Liver (tissue), 9 donors: ENCODE measurements around the gene CCR9. TPM values are rescaled to one million over a fixed set of nuclear protein-coding genes. Genes with fewer than 3 reads are reported as not detected.

Experiments
- DNase-seq: peaks from one replicate; pipeline ENCODE4 v3.0.0-alpha.2; 2017; ENCODE audit warnings: low spot score
- H3K27ac ChIP-seq, 2 donors: one replicate each; pipeline ENCODE4 v1.7.0; 2013; ENCODE audit warnings: inconsistent platforms in 2 of 2, low read length in 2 of 2, control low read depth in 1 of 2, low read depth in 1 of 2, mild to moderate bottlenecking in 1 of 2
- H3K27me3 ChIP-seq, 4 donors: one replicate each; pipeline versions ENCODE4 v1.6.1 to v1.7.0; 2013; ENCODE audit warnings: low read length in 3 of 4, inconsistent platforms in 1 of 4, mild to moderate bottlenecking in 1 of 4, moderate library complexity in 1 of 4; ENCODE audit not compliant: control insufficient read depth in 4 of 4, insufficient read depth in 4 of 4
- H3K36me3 ChIP-seq, 4 donors: one replicate each; pipeline versions ENCODE4 v1.6.1 to v1.7.0; 2013; ENCODE audit warnings: low read length in 3 of 4, mild to moderate bottlenecking in 3 of 4, low read depth in 1 of 4, moderate library complexity in 1 of 4; ENCODE audit not compliant: control insufficient read depth in 4 of 4, insufficient read depth in 3 of 4
- H3K4me1 ChIP-seq, 4 donors: one replicate each; pipeline versions ENCODE4 v1.6.1 to v1.7.0; 2013; ENCODE audit warnings: low read length in 3 of 4, mild to moderate bottlenecking in 3 of 4, moderate library complexity in 1 of 4; ENCODE audit not compliant: control insufficient read depth in 4 of 4, insufficient read depth in 4 of 4
- H3K4me3 ChIP-seq, 3 donors: one replicate each; pipeline versions ENCODE4 v1.6.1 to v1.7.0; 2013; ENCODE audit warnings: low read length in 3 of 3, control low read depth in 1 of 3, low read depth in 1 of 3, mild to moderate bottlenecking in 1 of 3
- H3K9ac ChIP-seq, 2 donors: one replicate each; pipeline ENCODE4 v1.7.0; 2013; ENCODE audit warnings: low read length in 2 of 2, mild to moderate bottlenecking in 2 of 2, moderate library complexity in 2 of 2, control low read depth in 1 of 2, low read depth in 1 of 2
- H3K9me3 ChIP-seq, 4 donors: one replicate each; pipeline versions ENCODE4 v1.6.1 to v1.7.0; 2013; ENCODE audit warnings: low read length in 3 of 4; ENCODE audit not compliant: control insufficient read depth in 4 of 4
- EGR1 ChIP-seq, 2 donors: IDR thresholded peaks; 2 replicates each; pipeline ENCODE4 v1.6.1; 2016 to 2018; ENCODE audit warnings: antibody characterized with exemption in 2 of 2, low read depth in 2 of 2
- FOXA1 ChIP-seq: IDR thresholded peaks from 2 replicates; pipeline ENCODE4 v1.6.1; 2016; ENCODE audit warnings: antibody characterized with exemption
- FOXA2 ChIP-seq: IDR thresholded peaks from 2 replicates; pipeline ENCODE4 v1.6.1; 2016; ENCODE audit warnings: antibody characterized with exemption
- GABPA ChIP-seq, 2 donors: IDR thresholded peaks in 1 of 2; conservative IDR thresholded peaks in 1 of 2; 2 replicates each; pipeline ENCODE4 v1.6.1; 2016; ENCODE audit warnings: antibody characterized with exemption in 2 of 2, mild to moderate bottlenecking in 1 of 2, moderate library complexity in 1 of 2
- HNF4A ChIP-seq, 2 donors: conservative IDR thresholded peaks; 2 replicates each; pipeline ENCODE4 v1.6.1; 2016; ENCODE audit warnings: antibody characterized with exemption in 2 of 2, mild to moderate bottlenecking in 2 of 2
- HNF4G ChIP-seq: IDR thresholded peaks from 2 replicates; pipeline ENCODE4 v1.6.1; 2016; ENCODE audit warnings: antibody characterized with exemption
- JUND ChIP-seq, 2 donors: IDR thresholded peaks; 2 replicates each; pipeline ENCODE4 v1.6.1; 2016; ENCODE audit warnings: antibody characterized with exemption in 2 of 2
- NR2F2 ChIP-seq: IDR thresholded peaks from 2 replicates; pipeline ENCODE4 v1.6.1; 2016; ENCODE audit warnings: antibody characterized with exemption
- RAD21 ChIP-seq, 2 donors: IDR thresholded peaks; 2 replicates each; pipeline ENCODE4 v1.6.1; 2016; ENCODE audit warnings: antibody characterized with exemption in 2 of 2, mild to moderate bottlenecking in 2 of 2
- RXRA ChIP-seq, 2 donors: IDR thresholded peaks; 2 replicates each; pipeline ENCODE4 v1.6.1; 2017 to 2018; ENCODE audit warnings: antibody characterized with exemption in 2 of 2, mild to moderate bottlenecking in 1 of 2
- SP1 ChIP-seq: IDR thresholded peaks from 2 replicates; pipeline ENCODE4 v1.6.1; 2018; ENCODE audit warnings: antibody characterized with exemption, mild to moderate bottlenecking
- TAF1 ChIP-seq: conservative IDR thresholded peaks from 2 replicates; pipeline ENCODE4 v1.6.1; 2016; ENCODE audit warnings: antibody characterized with exemption, mild to moderate bottlenecking
- WGBS: extraction: QIAGEN DNeasy Blood & Tissue Kit; methylation state at CpG from one replicate; pipeline ENCODE4 v1.1.7; 2013; 5-methylcytosine and 5-hydroxymethylcytosine counted together
- polyA plus RNA-seq, 2 donors: library from polyadenylated mRNA; stranded (reverse) in 1 of 2; unstranded in 1 of 2; fragments of 200-250 nt in 1 of 2; fragments of >200 nt in 1 of 2; fragmentation: Nextera tagmentation in 1 of 2; extraction: Ambion mirVana in 1 of 2; gene quantifications; one replicate each; pipeline versions ENCODE4 v1.2.1 to v1.2.3, GENCODE V29; 2013 to 2015
- total RNA-seq, 2 donors: library from RNA; depleted of rRNA; stranded (reverse); fragments of >200 nt; gene quantifications; one replicate each; pipeline ENCODE4 v1.2.3, GENCODE V29; 2014
- TF ChIP-seq, protein P1 (sequence below): IDR thresholded peaks from 2 replicates; pipeline ENCODE4 v1.6.1; 2016; ENCODE audit warnings: antibody characterized with exemption
- TF ChIP-seq, protein P2 (sequence below): IDR thresholded peaks from 2 replicates; pipeline ENCODE4 v1.6.1; 2016; ENCODE audit warnings: antibody characterized with exemption
- TF ChIP-seq, protein P3 (sequence below): IDR thresholded peaks from 2 replicates; pipeline ENCODE4 v1.6.1; 2016; ENCODE audit warnings: antibody characterized with exemption
- TF ChIP-seq, protein P4 (sequence below): fragments of 150-350 bp; IDR thresholded peaks from 2 replicates; pipeline ENCODE4 v1.5.1; 2017; ENCODE audit warnings: improper control_type of control experiment, low read depth, low read length; ENCODE audit not compliant: missing input control
- TF ChIP-seq, protein P5 (sequence below): IDR thresholded peaks from 2 replicates; pipeline ENCODE4 v1.6.1; 2016; ENCODE audit warnings: antibody characterized with exemption, mild to moderate bottlenecking
- donor health status: healthy.
- donor health status: healthy.
- donor health status: healthy.
- donor health status: healthy.
- donor health status: healthy.

Gene CCR9
- total and polyA plus RNA-seq, 4 donors = 0.28 TPM; not detected in 3

DNA sequence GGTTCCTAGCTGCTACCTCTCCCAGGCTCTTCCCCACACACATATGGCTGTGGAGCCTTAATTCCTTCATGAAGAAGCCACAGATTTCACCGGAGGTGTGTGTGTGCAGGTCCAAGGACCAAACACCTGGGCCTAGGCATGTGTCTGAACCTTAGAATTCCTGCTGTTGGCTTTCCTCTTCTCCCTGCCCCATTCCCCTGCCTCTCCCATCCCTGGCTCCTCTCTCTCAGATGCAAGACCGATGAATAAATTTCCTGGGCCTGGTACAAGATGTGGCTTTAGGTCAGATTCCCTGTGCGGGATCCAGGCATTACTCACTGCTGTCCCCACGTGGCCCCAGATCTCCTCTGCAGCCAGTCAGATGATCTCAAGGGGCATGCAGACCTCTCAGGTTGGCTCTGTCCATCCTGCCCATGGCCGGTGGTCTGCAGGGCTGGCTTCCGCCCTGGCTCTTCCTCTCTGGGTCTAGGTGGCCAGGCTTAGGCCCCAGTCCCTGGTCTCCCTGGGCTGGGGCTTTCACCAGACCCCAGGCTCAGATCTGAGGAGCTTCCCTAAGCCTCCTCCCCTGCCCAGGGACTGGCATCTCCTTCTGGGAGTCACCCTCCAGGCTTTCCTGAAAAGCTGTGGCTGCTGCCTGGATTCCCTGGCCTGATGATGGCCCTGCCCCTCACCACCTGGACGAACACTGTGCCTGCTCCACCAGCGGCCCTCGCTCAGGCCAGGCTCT lies 20.5 kb downstream of the CCR9 start:
- H3K36me3 ChIP-seq = peaks cover 0 to 2% (median 0%) of the 10 kb centered on the region in 4 donors
- WGBS = 88% methylated on average over 9 of the region's 9 CpGs
- no peak overlapping the region for H3K4me3 ChIP-seq
- H3K9ac ChIP-seq = no peak overlapping the region
- TF ChIP-seq, protein P1, sequence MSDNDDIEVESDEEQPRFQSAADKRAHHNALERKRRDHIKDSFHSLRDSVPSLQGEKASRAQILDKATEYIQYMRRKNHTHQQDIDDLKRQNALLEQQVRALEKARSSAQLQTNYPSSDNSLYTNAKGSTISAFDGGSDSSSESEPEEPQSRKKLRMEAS = no peak
- TF ChIP-seq GABPA (IDR thresholded peaks at IDR 0.05 in 1 of 2, conservative IDR thresholded peaks at IDR 0.05 in 1 of 2) = no peak
- TF ChIP-seq FOXA2 = no peak
- TF ChIP-seq, protein P2, sequence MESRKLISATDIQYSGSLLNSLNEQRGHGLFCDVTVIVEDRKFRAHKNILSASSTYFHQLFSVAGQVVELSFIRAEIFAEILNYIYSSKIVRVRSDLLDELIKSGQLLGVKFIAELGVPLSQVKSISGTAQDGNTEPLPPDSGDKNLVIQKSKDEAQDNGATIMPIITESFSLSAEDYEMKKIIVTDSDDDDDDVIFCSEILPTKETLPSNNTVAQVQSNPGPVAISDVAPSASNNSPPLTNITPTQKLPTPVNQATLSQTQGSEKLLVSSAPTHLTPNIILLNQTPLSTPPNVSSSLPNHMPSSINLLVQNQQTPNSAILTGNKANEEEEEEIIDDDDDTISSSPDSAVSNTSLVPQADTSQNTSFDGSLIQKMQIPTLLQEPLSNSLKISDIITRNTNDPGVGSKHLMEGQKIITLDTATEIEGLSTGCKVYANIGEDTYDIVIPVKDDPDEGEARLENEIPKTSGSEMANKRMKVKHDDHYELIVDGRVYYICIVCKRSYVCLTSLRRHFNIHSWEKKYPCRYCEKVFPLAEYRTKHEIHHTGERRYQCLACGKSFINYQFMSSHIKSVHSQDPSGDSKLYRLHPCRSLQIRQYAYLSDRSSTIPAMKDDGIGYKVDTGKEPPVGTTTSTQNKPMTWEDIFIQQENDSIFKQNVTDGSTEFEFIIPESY = no peak
- no peak for TF ChIP-seq JUND (IDR thresholded peaks at IDR 0.05)
- no peak for TF ChIP-seq EGR1 (IDR thresholded peaks at IDR 0.05; ENCODE audit: low read depth in 2 of 2)
- no peak for TF ChIP-seq SP1
- no peak for TF ChIP-seq RXRA (IDR thresholded peaks at IDR 0.05)
- TF ChIP-seq TAF1 = no peak
- no peak for TF ChIP-seq HNF4A (conservative IDR thresholded peaks at IDR 0.05)
- TF ChIP-seq RAD21 (IDR thresholded peaks at IDR 0.05) = peak in 1 of 2 donors; percentile 45
- no peak for TF ChIP-seq NR2F2
- TF ChIP-seq, protein P3, sequence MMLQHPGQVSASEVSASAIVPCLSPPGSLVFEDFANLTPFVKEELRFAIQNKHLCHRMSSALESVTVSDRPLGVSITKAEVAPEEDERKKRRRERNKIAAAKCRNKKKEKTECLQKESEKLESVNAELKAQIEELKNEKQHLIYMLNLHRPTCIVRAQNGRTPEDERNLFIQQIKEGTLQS = no peak
- no peak for TF ChIP-seq FOXA1
- TF ChIP-seq, protein P4, sequence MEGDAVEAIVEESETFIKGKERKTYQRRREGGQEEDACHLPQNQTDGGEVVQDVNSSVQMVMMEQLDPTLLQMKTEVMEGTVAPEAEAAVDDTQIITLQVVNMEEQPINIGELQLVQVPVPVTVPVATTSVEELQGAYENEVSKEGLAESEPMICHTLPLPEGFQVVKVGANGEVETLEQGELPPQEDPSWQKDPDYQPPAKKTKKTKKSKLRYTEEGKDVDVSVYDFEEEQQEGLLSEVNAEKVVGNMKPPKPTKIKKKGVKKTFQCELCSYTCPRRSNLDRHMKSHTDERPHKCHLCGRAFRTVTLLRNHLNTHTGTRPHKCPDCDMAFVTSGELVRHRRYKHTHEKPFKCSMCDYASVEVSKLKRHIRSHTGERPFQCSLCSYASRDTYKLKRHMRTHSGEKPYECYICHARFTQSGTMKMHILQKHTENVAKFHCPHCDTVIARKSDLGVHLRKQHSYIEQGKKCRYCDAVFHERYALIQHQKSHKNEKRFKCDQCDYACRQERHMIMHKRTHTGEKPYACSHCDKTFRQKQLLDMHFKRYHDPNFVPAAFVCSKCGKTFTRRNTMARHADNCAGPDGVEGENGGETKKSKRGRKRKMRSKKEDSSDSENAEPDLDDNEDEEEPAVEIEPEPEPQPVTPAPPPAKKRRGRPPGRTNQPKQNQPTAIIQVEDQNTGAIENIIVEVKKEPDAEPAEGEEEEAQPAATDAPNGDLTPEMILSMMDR = peak; percentile 10
- TF ChIP-seq HNF4G = no peak
- H3K27ac ChIP-seq = no peak overlapping the region
- DNase-seq = peak; percentile 44
- no peaks in the 10 kb centered on the region for H3K4me1 ChIP-seq
- H3K27me3 ChIP-seq = no peaks in the 10 kb centered on the region
- peaks cover 0 to 2% (median 0%) of the 10 kb centered on the region in 4 donors for H3K9me3 ChIP-seq

DNA sequence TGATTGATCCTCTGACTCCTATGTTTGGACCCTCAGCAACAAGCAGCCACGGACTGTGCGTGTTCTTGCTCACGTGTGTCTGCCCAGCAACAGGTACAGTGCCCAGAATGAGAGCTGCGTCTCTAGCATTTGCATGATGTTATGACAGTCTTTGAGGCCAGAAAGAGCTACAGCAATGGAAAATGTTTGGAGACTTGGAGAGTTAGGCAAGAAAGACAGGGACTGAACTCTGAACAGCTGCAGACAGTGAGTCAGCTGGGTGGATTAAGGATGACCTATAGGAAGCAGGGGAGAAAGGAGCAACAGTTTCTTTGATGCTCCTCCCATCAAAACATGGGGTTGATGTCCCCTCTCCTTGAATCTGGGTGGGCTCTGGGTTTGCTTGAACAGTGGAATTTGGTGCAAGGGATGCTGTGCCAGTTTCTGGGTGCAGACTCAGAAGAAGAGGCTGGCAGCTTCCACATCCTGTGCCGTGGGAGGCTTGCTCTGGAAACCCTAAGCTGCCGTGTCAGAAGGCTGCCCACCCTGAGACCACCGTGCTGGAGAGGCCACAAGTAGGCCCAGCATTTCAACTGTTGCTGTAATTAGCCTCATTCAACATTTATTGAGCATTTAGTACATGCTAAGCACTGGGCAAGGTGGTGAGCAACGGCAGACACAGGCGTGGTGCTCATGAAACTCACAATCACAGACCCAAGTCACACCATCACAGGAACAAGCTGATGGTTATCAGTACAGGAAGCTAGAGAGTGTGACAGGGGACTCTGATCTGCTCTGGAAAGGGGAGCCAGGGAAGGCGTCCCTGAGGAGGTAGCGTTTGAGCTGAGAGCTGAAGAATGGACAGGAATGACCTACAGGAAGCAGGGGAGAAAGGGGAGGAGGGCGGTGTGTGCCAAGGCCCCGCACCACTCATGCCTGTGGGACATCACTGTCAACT lies 21.7 kb downstream of the CCR9 start:
- Histone ChIP-seq H3K27me3 (no peaks in the 10 kb centered on the region), H3K9me3 (peaks cover 0 to 2% (median 0%) of the 10 kb centered on the region in 4 donors), H3K9ac (no peak overlapping the region), H3K36me3 (no peaks in the 10 kb centered on the region), H3K27ac (no peak overlapping the region), H3K4me1 (no peaks in the 10 kb centered on the region), H3K4me3 (no peak overlapping the region)
- WGBS = 91% methylated on average over 13 of the region's 13 CpGs
- TF ChIP-seq EGR1 (IDR thresholded peaks at IDR 0.05; ENCODE audit: low read depth in 2 of 2) = no peak
- TF ChIP-seq, protein P1 = no peak
- no peak for TF ChIP-seq TAF1
- TF ChIP-seq, protein P5, sequence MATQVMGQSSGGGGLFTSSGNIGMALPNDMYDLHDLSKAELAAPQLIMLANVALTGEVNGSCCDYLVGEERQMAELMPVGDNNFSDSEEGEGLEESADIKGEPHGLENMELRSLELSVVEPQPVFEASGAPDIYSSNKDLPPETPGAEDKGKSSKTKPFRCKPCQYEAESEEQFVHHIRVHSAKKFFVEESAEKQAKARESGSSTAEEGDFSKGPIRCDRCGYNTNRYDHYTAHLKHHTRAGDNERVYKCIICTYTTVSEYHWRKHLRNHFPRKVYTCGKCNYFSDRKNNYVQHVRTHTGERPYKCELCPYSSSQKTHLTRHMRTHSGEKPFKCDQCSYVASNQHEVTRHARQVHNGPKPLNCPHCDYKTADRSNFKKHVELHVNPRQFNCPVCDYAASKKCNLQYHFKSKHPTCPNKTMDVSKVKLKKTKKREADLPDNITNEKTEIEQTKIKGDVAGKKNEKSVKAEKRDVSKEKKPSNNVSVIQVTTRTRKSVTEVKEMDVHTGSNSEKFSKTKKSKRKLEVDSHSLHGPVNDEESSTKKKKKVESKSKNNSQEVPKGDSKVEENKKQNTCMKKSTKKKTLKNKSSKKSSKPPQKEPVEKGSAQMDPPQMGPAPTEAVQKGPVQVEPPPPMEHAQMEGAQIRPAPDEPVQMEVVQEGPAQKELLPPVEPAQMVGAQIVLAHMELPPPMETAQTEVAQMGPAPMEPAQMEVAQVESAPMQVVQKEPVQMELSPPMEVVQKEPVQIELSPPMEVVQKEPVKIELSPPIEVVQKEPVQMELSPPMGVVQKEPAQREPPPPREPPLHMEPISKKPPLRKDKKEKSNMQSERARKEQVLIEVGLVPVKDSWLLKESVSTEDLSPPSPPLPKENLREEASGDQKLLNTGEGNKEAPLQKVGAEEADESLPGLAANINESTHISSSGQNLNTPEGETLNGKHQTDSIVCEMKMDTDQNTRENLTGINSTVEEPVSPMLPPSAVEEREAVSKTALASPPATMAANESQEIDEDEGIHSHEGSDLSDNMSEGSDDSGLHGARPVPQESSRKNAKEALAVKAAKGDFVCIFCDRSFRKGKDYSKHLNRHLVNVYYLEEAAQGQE = no peak
- TF ChIP-seq FOXA2 = no peak
- no peak for TF ChIP-seq GABPA (IDR thresholded peaks at IDR 0.05 in 1 of 2, conservative IDR thresholded peaks at IDR 0.05 in 1 of 2)
- no peak for DNase-seq
